ENCODE results near the gene PLEKHA7. TPM values are rescaled to one million over a fixed set of nuclear protein-coding genes. Genes with fewer than 3 reads are reported as not detected.

The PLEKHA7 gene
- total and polyA plus RNA-seq, 8 donors: 12.8 to 82.3 (median 46.6) TPM

DNA sequence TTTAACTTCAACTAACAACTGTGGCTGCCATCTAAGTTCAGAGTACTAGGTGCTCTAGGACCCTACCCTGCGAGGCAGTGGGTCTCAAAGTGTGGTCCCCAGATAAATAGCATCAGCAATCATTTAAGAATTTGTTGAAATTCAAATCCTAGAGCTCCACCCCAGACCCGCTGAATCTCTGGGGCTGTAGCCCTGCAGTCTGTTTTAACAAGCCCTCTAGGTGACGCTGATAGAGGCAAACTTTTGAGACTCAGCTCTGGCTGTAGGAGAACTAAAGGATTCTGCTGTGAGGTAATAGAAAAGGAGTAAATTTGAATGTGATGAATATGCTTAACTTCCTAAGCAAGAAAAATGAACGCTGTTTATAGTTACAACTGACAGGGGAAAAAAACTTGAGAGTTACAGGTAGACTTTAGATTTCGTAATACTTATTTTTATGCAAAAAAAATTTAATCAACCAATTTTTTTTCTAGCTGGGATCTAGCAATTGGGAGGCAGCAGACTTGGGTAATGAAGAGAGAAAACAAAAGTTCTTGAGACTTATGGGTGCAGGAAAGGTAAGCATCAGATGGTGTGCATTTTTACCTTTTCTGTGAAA, 270.0 kb downstream of the PLEKHA7 start:
- Histone ChIP-seq H3K9me3 (no peaks in the 10 kb centered on the region), H3K36me3 (peaks cover 22 to 58% (median 56%) of the 10 kb centered on the region in 4 donors), H3K4me1 (peaks cover 36 to 81% (median 58%) of the 10 kb centered on the region in 4 donors), H3K27ac (no peak overlapping the region), H3K4me3 (no peak overlapping the region), H3K27me3 (no peaks in the 10 kb centered on the region)
- intact Hi-C loops (cut with DNase I; ENCODE audit: low total_unique reads): no loop called here
- no peak for DNase-seq
- 88 to 93% (median 89%) methylated on average over 5 of the region's 5 CpGs for WGBS, 5 donors
- TF ChIP-seq POLR2AphosphoS5 (IDR thresholded peaks at IDR 0.05) (no peak), POLR2A (IDR thresholded peaks at IDR 0.05) (no peak), EP300 (IDR thresholded peaks at IDR 0.05) (no peak)
- TF ChIP-seq, protein P1, sequence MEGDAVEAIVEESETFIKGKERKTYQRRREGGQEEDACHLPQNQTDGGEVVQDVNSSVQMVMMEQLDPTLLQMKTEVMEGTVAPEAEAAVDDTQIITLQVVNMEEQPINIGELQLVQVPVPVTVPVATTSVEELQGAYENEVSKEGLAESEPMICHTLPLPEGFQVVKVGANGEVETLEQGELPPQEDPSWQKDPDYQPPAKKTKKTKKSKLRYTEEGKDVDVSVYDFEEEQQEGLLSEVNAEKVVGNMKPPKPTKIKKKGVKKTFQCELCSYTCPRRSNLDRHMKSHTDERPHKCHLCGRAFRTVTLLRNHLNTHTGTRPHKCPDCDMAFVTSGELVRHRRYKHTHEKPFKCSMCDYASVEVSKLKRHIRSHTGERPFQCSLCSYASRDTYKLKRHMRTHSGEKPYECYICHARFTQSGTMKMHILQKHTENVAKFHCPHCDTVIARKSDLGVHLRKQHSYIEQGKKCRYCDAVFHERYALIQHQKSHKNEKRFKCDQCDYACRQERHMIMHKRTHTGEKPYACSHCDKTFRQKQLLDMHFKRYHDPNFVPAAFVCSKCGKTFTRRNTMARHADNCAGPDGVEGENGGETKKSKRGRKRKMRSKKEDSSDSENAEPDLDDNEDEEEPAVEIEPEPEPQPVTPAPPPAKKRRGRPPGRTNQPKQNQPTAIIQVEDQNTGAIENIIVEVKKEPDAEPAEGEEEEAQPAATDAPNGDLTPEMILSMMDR (IDR thresholded peaks at IDR 0.05): no peak

DNA sequence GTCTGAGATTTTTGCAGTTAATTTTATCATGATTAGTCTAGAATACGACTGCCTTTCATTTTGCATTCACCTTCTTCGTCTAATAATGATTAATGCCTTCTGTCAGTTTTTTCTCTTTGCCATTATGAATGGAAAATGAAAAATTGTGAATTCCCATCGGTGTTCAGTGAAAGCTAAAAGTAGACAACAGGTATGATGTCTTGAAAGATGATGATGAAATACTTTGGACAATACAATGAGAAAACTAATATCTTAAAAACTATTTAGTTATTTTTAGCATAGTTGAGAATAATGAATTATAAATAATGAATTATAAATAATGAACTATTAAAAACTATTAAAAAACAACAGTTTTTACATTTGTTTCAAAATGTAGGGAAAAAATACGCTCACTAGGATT, 270.7 kb downstream of the PLEKHA7 start:
- H3K4me1 ChIP-seq: peaks cover 36 to 81% (median 58%) of the 10 kb centered on the region in 4 donors
- peaks cover 22 to 51% (median 48%) of the 10 kb centered on the region in 4 donors for H3K36me3 ChIP-seq
- TF ChIP-seq, protein P1 (IDR thresholded peaks at IDR 0.05): no peak
- no peak for TF ChIP-seq EP300 (IDR thresholded peaks at IDR 0.05)
- TF ChIP-seq POLR2AphosphoS5 (IDR thresholded peaks at IDR 0.05): no peak
- no peak for TF ChIP-seq POLR2A (IDR thresholded peaks at IDR 0.05)
- no peak for DNase-seq
- intact Hi-C loops (cut with DNase I; ENCODE audit: low total_unique reads): no loop called here
- no peaks in the 10 kb centered on the region for H3K27me3 ChIP-seq
- H3K4me3 ChIP-seq: no peak overlapping the region
- H3K9me3 ChIP-seq: no peaks in the 10 kb centered on the region
- H3K27ac ChIP-seq: no peak overlapping the region
- 80 to 91% (median 88%) methylated on average over 4 of the region's 4 CpGs for WGBS, 5 donors

- Histone ChIP-seq H3K4me3 (peak overlapping the region in 2 of 4 donors; percentile 8 to 21), H3K9me3 (no peaks in the 10 kb centered on the region), H3K27me3 (no peaks in the 10 kb centered on the region), H3K4me1 (peaks cover 36 to 80% (median 60%) of the 10 kb centered on the region in 4 donors), H3K27ac (no peak overlapping the region), H3K36me3 (peaks cover 13 to 31% (median 28%) of the 10 kb centered on the region in 4 donors)
- intact Hi-C loops (cut with DNase I; ENCODE audit: low total_unique reads): no loop called here
- TF ChIP-seq, protein P1 (IDR thresholded peaks at IDR 0.05): no peak
- TF ChIP-seq POLR2AphosphoS5 (IDR thresholded peaks at IDR 0.05) (no peak), EP300 (IDR thresholded peaks at IDR 0.05) (no peak), POLR2A (IDR thresholded peaks at IDR 0.05) (no peak)
- 30 to 58% (median 51%) methylated on average over 4 of the region's 4 CpGs for WGBS, 5 donors
- DNase-seq: peak in 1 of 2 donors; percentile 49
Measured at GRCh38 chr11:16741473-16741872, 272.7 kb downstream of the PLEKHA7 start.

- Histone ChIP-seq H3K27ac (peak overlapping the region; percentile 91 to 96 (median 95)), H3K4me1 (peaks cover 36 to 57% (median 45%) of the 10 kb centered on the region in 4 donors)
- DNase-seq: peak in 1 of 2 donors; percentile 66
Measured at GRCh38 chr11:16738947-16739815, 275.0 kb downstream of the PLEKHA7 start.

More at GRCh38 chr11:16738947-16739815, 275.0 kb downstream of the PLEKHA7 start:
- 1 to 4% (median 3%) methylated on average over 32 of the region's 32 CpGs for WGBS, 5 donors
- Histone ChIP-seq H3K4me3 (peak overlapping the region; percentile 63 to 84 (median 75)), H3K36me3 (peaks cover 0 to 9% (median 5%) of the 10 kb centered on the region in 4 donors), H3K9me3 (no peaks in the 10 kb centered on the region), H3K27me3 (no peaks in the 10 kb centered on the region)
- TF ChIP-seq EP300 (IDR thresholded peaks at IDR 0.05) (no peak), POLR2A (IDR thresholded peaks at IDR 0.05) (no peak), POLR2AphosphoS5 (IDR thresholded peaks at IDR 0.05) (no peak)
- TF ChIP-seq, protein P1 (IDR thresholded peaks at IDR 0.05): no peak
- intact Hi-C loops (cut with DNase I; ENCODE audit: low total_unique reads): no loop called here
